K562 (cell line): ENCODE results near the gene SLC6A7. TPM values are rescaled to one million over a fixed set of nuclear protein-coding genes. Genes with fewer than 3 reads are reported as not detected.

Source experiments
- ATAC-seq: fragments of 200-7000 bp; cut with Tn5 transposase; 3 replicates; pipeline ENCODE4 v1.9.1; 2020; ENCODE audit warnings: moderate library complexity
- BruUV-seq: library from RNA; stranded (reverse); fragments of 400-500 nt; replicated peaks from 2 replicates; lab custom pipeline; 2021; lab: Mats Ljungman, UMichigan
- CTCF ChIA-PET: fragments of 300-600 bp; formaldehyde crosslinking; extraction: SDS; loops from one replicate; lab custom pipeline; 2021; ENCODE audit warnings: low intra/inter-chr PET ratio; lab: Yijun Ruan, JAX
- POLR2A ChIA-PET: fragments of 300-600, 350-650 bp; sonication (Branson Sonifier 250); formaldehyde crosslinking; extraction: SDS; loops from one replicate; lab custom pipeline; 2021; ENCODE audit warnings: antibody characterized with exemption, inconsistent platforms; lab: Yijun Ruan, JAX
- DNase-seq, 4 experiments: peaks; one replicate each; pipeline versions ENCODE4 v3.0.0 to v3.0.0-alpha.2; 2011 to 2018; ENCODE audit warnings: low spot score in 3 of 4, mixed read lengths in 3 of 4; ENCODE audit errors: extremely low read depth in 1 of 4
- FAIRE-seq: peaks from 2 replicates; lab custom pipeline; 2011; peaks lifted over from hg19 to GRCh38; lab: Jason Lieb, UNC
- H2AFZ ChIP-seq: 2 replicates; pipeline ENCODE4 v1.6.0; 2011; ENCODE audit warnings: low read depth, low read length, control low read depth, inconsistent platforms
- H3K27ac ChIP-seq: fragments of 200-600 bp; 3 replicates; pipeline ENCODE4 v1.8.0; 2011; ENCODE audit warnings: low read depth, mild to moderate bottlenecking, control low read depth, inconsistent platforms, low read length, moderate library complexity, mixed read lengths; ENCODE audit errors: extremely low read depth
- H3K27me3 ChIP-seq, 2 experiments: fragments of 300-600 bp in 1 of 2; 2 replicates in 1 of 2; 3 replicates in 1 of 2; pipeline versions ENCODE4 v1.6.0 to v1.8.0; 2011; ENCODE audit warnings: inconsistent platforms in 2 of 2, low read length in 2 of 2, mild to moderate bottlenecking in 1 of 2, mixed read lengths in 1 of 2, moderate library complexity in 1 of 2; ENCODE audit not compliant: control insufficient read depth in 2 of 2, insufficient read depth in 2 of 2
- H3K36me3 ChIP-seq: fragments of 300-600 bp; 3 replicates; pipeline ENCODE4 v1.8.0; 2011; ENCODE audit warnings: mild to moderate bottlenecking, low read length, inconsistent platforms; ENCODE audit not compliant: control insufficient read depth, insufficient read depth
- H3K4me1 ChIP-seq, 2 experiments: fragments of 200-600 bp in 1 of 2; replicated peaks in 1 of 2; 2 replicates in 1 of 2; 3 replicates in 1 of 2; pipeline versions ENCODE4 v1.5.1 to v1.8.0; 2011; ENCODE audit warnings: inconsistent platforms in 2 of 2, low read length in 2 of 2, mild to moderate bottlenecking in 1 of 2, mixed read lengths in 1 of 2, moderate library complexity in 1 of 2; ENCODE audit not compliant: control insufficient read depth in 2 of 2, insufficient read depth in 2 of 2
- H3K4me2 ChIP-seq: 2 replicates; pipeline ENCODE4 v1.6.1; 2011; ENCODE audit warnings: low read length, control low read depth, inconsistent platforms, mixed read lengths; ENCODE audit not compliant: insufficient read depth
- H3K4me3 ChIP-seq: fragments of 200-600 bp; sonication (generic), shearing (Covaris generic); 2 replicates; pipeline ENCODE4 v1.5.1; 2016; ENCODE audit warnings: control low read depth, inconsistent platforms
- H3K79me2 ChIP-seq: fragments of 200-600 bp; 3 replicates; pipeline ENCODE4 v1.8.0; 2011; ENCODE audit warnings: low read length, inconsistent platforms; ENCODE audit not compliant: control insufficient read depth, insufficient read depth
- H3K9ac ChIP-seq, 2 experiments: 2 replicates each; pipeline versions ENCODE4 v1.6.0 to v1.6.1; 2011; ENCODE audit warnings: low read depth in 2 of 2, low read length in 2 of 2, control low read depth in 1 of 2, inconsistent platforms in 1 of 2, mild to moderate bottlenecking in 1 of 2, mixed read lengths in 1 of 2; ENCODE audit not compliant: insufficient read depth in 1 of 2
- H3K9me1 ChIP-seq: one replicate; pipeline ENCODE4 v1.6.0; 2011; ENCODE audit warnings: inconsistent platforms, mild to moderate bottlenecking, low read length, moderate library complexity; ENCODE audit not compliant: control insufficient read depth, insufficient read depth
- H3K9me3 ChIP-seq: replicated peaks from 2 replicates; pipeline ENCODE4 v1.5.1; 2011; ENCODE audit warnings: low read depth, low read length, inconsistent platforms; ENCODE audit not compliant: control insufficient read depth, insufficient read depth
- H4K20me1 ChIP-seq: replicated peaks from 2 replicates; pipeline ENCODE4 v1.6.1; 2011; ENCODE audit warnings: low read length, inconsistent platforms, mixed read lengths; ENCODE audit not compliant: control insufficient read depth, insufficient read depth
- DLX4 ChIP-seq: fragments of 250-450 bp; sonication (Bioruptor Pico); IDR thresholded peaks from 2 replicates; pipeline ENCODE4 v1.6.1; 2021; ENCODE audit warnings: mild to moderate bottlenecking
- THRA ChIP-seq: fragments of 450-650 bp; IDR thresholded peaks from 2 replicates; pipeline ENCODE4 v1.6.1; 2017; ENCODE audit warnings: mild to moderate bottlenecking, moderate library complexity
- WGBS: fragments of 100-300 bp; shearing (Covaris generic); methylation state at CpG from one replicate; pipeline ENCODE4 v1.1.6; 2016; ENCODE audit warnings: low coverage, mixed read lengths; ENCODE audit not compliant: insufficient coverage; ENCODE audit errors: missing lambda C conversion rate; 5-methylcytosine and 5-hydroxymethylcytosine counted together
- in situ Hi-C: fragments of 300-500 bp; cut with MboI; formaldehyde crosslinking; loops from 4 replicates; pipeline ENCODE4 v1.15.0; 2018; ENCODE audit warnings: inconsistent platforms, mixed read lengths
- intact Hi-C: fragments of 100-400 bp; cut with micrococcal nuclease; formaldehyde crosslinking; loops from 2 replicates; pipeline ENCODE4 v1.14.2; 2022
- polyA plus RNA-seq, 8 experiments: library from polyadenylated mRNA; depleted of rRNA in 4 of 8; stranded (reverse) in 5 of 8; unstranded in 3 of 8; fragments of >200 nt; fragmentation: Nextera tagmentation in 2 of 8; fragmentation: Illumina TruSeq in 1 of 8; extraction: Ambion mirVana in 2 of 8; extraction: Trizol in 1 of 8; gene quantifications; 2 replicates each; pipeline versions ENCODE4 v1.2.1 to v1.2.3, GENCODE V29; 2011 to 2014; ENCODE audit warnings: inconsistent platforms in 1 of 8, missing spikeins in 1 of 8
- total RNA-seq, 7 experiments: library from RNA; depleted of rRNA in 6 of 7; stranded (reverse); fragments of >200 nt in 6 of 7; fragmentation: Illumina TruSeq in 2 of 7; extraction: Trizol in 2 of 7; gene quantifications; 2 replicates each; pipeline versions ENCODE4 v1.2.1 to v1.2.3, GENCODE V29; 2011 to 2021; ENCODE audit warnings: low replicate concordance in 1 of 7

The SLC6A7 gene
- total and polyA plus RNA-seq, 9 of the 15 experiments (the other 6 are each of a cell fraction or from before 2014, with no cell fraction given), result not detected

GRCh38 chr5:150177721-150178120, 12.1 kb upstream of the SLC6A7 start (continued):
- TF ChIP-seq THRA, result no peak

GRCh38 chr5:150178262-150178661, 11.6 kb upstream of the SLC6A7 start:
- H3K4me1 ChIP-seq, result peaks cover under 1 to 2% of the 10 kb centered on the region in 2 experiments; a peak in 3 of 5 replicates
- FAIRE-seq (no peak), DNase-seq (no peak), ATAC-seq (no peak)
- ChIA-PET CTCF (interaction anchor here (0.7 kb wide), 2 partner anchors 39 to 212 kb away, joined by 3 to 5 read pairs; no protein-coding TSS in a partner anchor), POLR2A (no interaction called here)
- H3K79me2 ChIP-seq, result no peaks in the 10 kb centered on the region
- 3% methylated on average over 4 of the region's 4 CpGs for WGBS
- no peak overlapping the region for H3K9ac ChIP-seq
- H3K9me3 ChIP-seq, result no peaks in the 10 kb centered on the region
- in situ Hi-C loops, result no loop called here
- no peaks in the 10 kb centered on the region for H3K9me1 ChIP-seq
- no peaks in the 10 kb centered on the region for H3K36me3 ChIP-seq
- H4K20me1 ChIP-seq, result peaks cover 3% of the 10 kb centered on the region; the same call in 1 of the 2 replicates
- H3K27ac ChIP-seq, result no peak overlapping the region
- no peak for TF ChIP-seq DLX4 (CRISPR knock-in tag)
- BruUV-seq, result no TSS peak
- peaks cover 11 to 49% of the 10 kb centered on the region in 2 experiments for H3K27me3 ChIP-seq
- H3K4me2 ChIP-seq, result no peak overlapping the region
- no peak overlapping the region for H3K4me3 ChIP-seq
- intact Hi-C loops, result no loop called here
- H2AFZ ChIP-seq, result no peak overlapping the region
